Activated T-helper 17 cell treated with anti-CD3 and anti-CD28 coated beads, Interleukin-2, amount 50 U/mL, for 72 hours (primary cell): Measurements from ENCODE around the gene RTN3. TPM values are rescaled to one million over a fixed set of nuclear protein-coding genes. Genes with fewer than 3 reads are reported as not detected.

ENCODE experiments used
- ATAC-seq: fragments of 150-1000 bp; cut with Tn5 transposase; replicated peaks from 2 replicates; pipeline ENCODE4 v1.10.0; 2021; ENCODE audit warnings: mild to moderate bottlenecking, moderate library complexity
- H3K27ac Mint-ChIP-seq: one replicate; pipeline ENCODE4 v1.8.0; 2022; ENCODE audit warnings: mixed read lengths
- H3K27me3 Mint-ChIP-seq: one replicate; pipeline ENCODE4 v1.8.0; 2022; ENCODE audit warnings: mixed read lengths
- H3K36me3 Mint-ChIP-seq: one replicate; pipeline ENCODE4 v1.8.0; 2022; ENCODE audit warnings: low read depth, mild to moderate bottlenecking, mixed read lengths
- H3K4me1 Mint-ChIP-seq: one replicate; pipeline ENCODE4 v1.8.0; 2022; ENCODE audit warnings: mixed read lengths
- H3K4me3 Mint-ChIP-seq: one replicate; pipeline ENCODE4 v1.8.0; 2022; ENCODE audit warnings: mild to moderate bottlenecking, mixed read lengths
- H3K9me3 Mint-ChIP-seq: one replicate; pipeline ENCODE4 v1.8.0; 2022; ENCODE audit warnings: mixed read lengths
- total RNA-seq, 2 donors: library from RNA; stranded (reverse); gene quantifications; one replicate each; pipeline ENCODE4 v1.2.3, GENCODE V29; 2022

RTN3 gene
- total RNA-seq, 2 donors from 2014 or later, result 53.2 to 59.3 TPM

- H3K4me3 Mint-ChIP-seq, result no peak overlapping the region
- H3K27me3 Mint-ChIP-seq, result no peaks in the 10 kb centered on the region
- H3K36me3 Mint-ChIP-seq, result no peaks in the 10 kb centered on the region
- H3K4me1 Mint-ChIP-seq, result no peaks in the 10 kb centered on the region
- H3K9me3 Mint-ChIP-seq, result peaks cover 4% of the 10 kb centered on the region
- ATAC-seq, result no peak
- no peak overlapping the region for H3K27ac Mint-ChIP-seq
Observed at GRCh38 chr11:63791495-63792167, 110.3 kb downstream of the RTN3 start.

- Mint-ChIP-seq H3K27me3 (peaks cover 2% of the 10 kb centered on the region), H3K4me3 (no peak overlapping the region), H3K4me1 (no peaks in the 10 kb centered on the region), H3K27ac (no peak overlapping the region), H3K36me3 (no peaks in the 10 kb centered on the region), H3K9me3 (peaks cover 4% of the 10 kb centered on the region)
- ATAC-seq, result no peak
Observed at GRCh38 chr11:63793161-63793560, 111.9 kb downstream of the RTN3 start.

- H3K9me3 Mint-ChIP-seq, result peaks cover 4% of the 10 kb centered on the region
- no peaks in the 10 kb centered on the region for H3K4me1 Mint-ChIP-seq
- no peaks in the 10 kb centered on the region for H3K36me3 Mint-ChIP-seq
- H3K4me3 Mint-ChIP-seq, result no peak overlapping the region
- no peak for ATAC-seq
- peaks cover 4% of the 10 kb centered on the region for H3K27me3 Mint-ChIP-seq
- H3K27ac Mint-ChIP-seq, result no peak overlapping the region
Observed at GRCh38 chr11:63795066-63795465, 113.8 kb downstream of the RTN3 start.

- no peak overlapping the region for H3K4me3 Mint-ChIP-seq
- H3K36me3 Mint-ChIP-seq, result no peaks in the 10 kb centered on the region
- no peaks in the 10 kb centered on the region for H3K9me3 Mint-ChIP-seq
- H3K27ac Mint-ChIP-seq, result no peak overlapping the region
- no peak for ATAC-seq
- peaks cover 4% of the 10 kb centered on the region for H3K27me3 Mint-ChIP-seq
- no peaks in the 10 kb centered on the region for H3K4me1 Mint-ChIP-seq
Observed at GRCh38 chr11:63800921-63801320, 119.6 kb downstream of the RTN3 start.

- H3K4me1 Mint-ChIP-seq, result no peaks in the 10 kb centered on the region
- H3K9me3 Mint-ChIP-seq, result no peaks in the 10 kb centered on the region
- no peaks in the 10 kb centered on the region for H3K36me3 Mint-ChIP-seq
- no peak for ATAC-seq
- H3K27me3 Mint-ChIP-seq, result peaks cover 4% of the 10 kb centered on the region
- no peak overlapping the region for H3K4me3 Mint-ChIP-seq
- no peak overlapping the region for H3K27ac Mint-ChIP-seq
Observed at GRCh38 chr11:63802637-63803414, 121.5 kb downstream of the RTN3 start.

- no peak for ATAC-seq
- Mint-ChIP-seq H3K27me3 (no peaks in the 10 kb centered on the region), H3K9me3 (no peaks in the 10 kb centered on the region), H3K4me3 (no peak overlapping the region), H3K36me3 (no peaks in the 10 kb centered on the region), H3K27ac (no peak overlapping the region), H3K4me1 (no peaks in the 10 kb centered on the region)
Observed at GRCh38 chr11:63804259-63804658, 123.0 kb downstream of the RTN3 start.

GRCh38 chr11:63805844-63806415 lies 124.6 kb downstream of the RTN3 start:
- Mint-ChIP-seq H3K4me3 (no peak overlapping the region), H3K4me1 (no peaks in the 10 kb centered on the region), H3K27me3 (no peaks in the 10 kb centered on the region), H3K9me3 (no peaks in the 10 kb centered on the region), H3K36me3 (no peaks in the 10 kb centered on the region), H3K27ac (no peak overlapping the region)
- ATAC-seq, result no peak

Other genes starting within 250 kb of the RTN3 start
- gene PLAAT5, start 190.3 kb upstream of the RTN3 start, total RNA-seq, result under 1 TPM in 1 of 2 donors, not detected in 1; 0.11 TPM
- gene LGALS12, start 175.4 kb upstream of the RTN3 start, total RNA-seq, result not detected
- 10 to 100 TPM; 20.7 to 22.1 TPM for gene PLAAT4, start 144.7 kb upstream of the RTN3 start, total RNA-seq
- gene PLAAT2, start 118.1 kb upstream of the RTN3 start, total RNA-seq, result not detected
- 1 to 10 TPM; 5.4 to 7.6 TPM for gene PLAAT3, start 67.1 kb upstream of the RTN3 start, total RNA-seq
- gene ATL3, start 10.1 kb upstream of the RTN3 start, total RNA-seq, result 10 to 100 TPM; 31.1 to 33.3 TPM
- gene ZFTA, start 87.3 kb downstream of the RTN3 start, total RNA-seq, result 1 to 10 TPM in 1 of 2 donors, under 1 TPM in 1; 0.45 to 1.3 TPM
- gene SPINDOC, start 132.0 kb downstream of the RTN3 start, total RNA-seq, result 10 to 100 TPM; 26.0 to 51.8 TPM
- gene MARK2, start 157.6 kb downstream of the RTN3 start, total RNA-seq, result 10 to 100 TPM; 24.1 to 35.8 TPM
- gene RCOR2, start 235.7 kb downstream of the RTN3 start, total RNA-seq, result under 1 TPM in 1 of 2 donors, not detected in 1; 0.32 TPM